GM21515 (cell line): Measurements from ENCODE around the gene PRDM9.
"Not testable (repeated sequence)": the region's sequence is repeated elsewhere in the genome, so short reads cannot be mapped to it uniquely, and the experiment has no call there.

Experiments
- ATAC-seq: cut with Tn5 transposase; IDR thresholded peaks from one replicate; pipeline ENCODE4 v1.9.1; 2021; ENCODE audit not compliant: unreplicated experiment

PRDM9 gene

GRCh38 chr5:23527216-23527920, 20.0 kb downstream of the PRDM9 start:
- ATAC-seq = not testable (repeated sequence)

- ATAC-seq = no peak
Measured at GRCh38 chr5:23528677-23529076, 21.3 kb downstream of the PRDM9 start.

GRCh38 chr5:23530571-23530970, 23.2 kb downstream of the PRDM9 start:
- ATAC-seq = no peak

DNA sequence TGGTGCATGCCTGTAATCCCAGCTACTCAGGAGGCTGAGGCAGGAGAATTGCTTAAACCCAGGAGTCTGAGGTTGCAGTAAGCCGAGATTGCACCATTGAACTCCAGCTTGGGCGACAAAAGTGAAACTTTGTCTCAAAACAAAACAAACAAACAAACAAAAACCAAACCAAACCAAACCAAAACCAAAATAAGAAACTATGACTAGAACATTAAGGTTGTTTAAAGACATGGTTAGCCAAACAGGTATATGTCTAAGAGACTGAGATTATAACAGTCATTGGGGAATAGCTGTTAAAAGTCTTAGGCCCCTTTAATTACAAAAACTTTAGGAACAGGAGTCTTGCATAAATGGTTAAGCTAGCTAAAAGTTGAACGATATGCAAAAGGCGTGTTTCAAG, 63.6 kb downstream of the PRDM9 start:
- no peak for ATAC-seq
